SK-N-SH (cell line): Measurements from ENCODE around the gene RFX2. TPM values are rescaled to one million over a fixed set of nuclear protein-coding genes. Genes with fewer than 3 reads are reported as not detected.

ENCODE experiments used
- CTCF ChIA-PET: fragments of 300-600, 350-600 bp; formaldehyde crosslinking; extraction: SDS; loops from one replicate; lab custom pipeline; 2021; lab: Yijun Ruan, JAX
- POLR2A ChIA-PET: fragments of 350-600 bp; sonication (Branson Sonifier 250); formaldehyde crosslinking; extraction: SDS; loops from one replicate; lab custom pipeline; 2020; ENCODE audit warnings: antibody characterized with exemption, inconsistent platforms; lab: Yijun Ruan, JAX
- DNase-seq: peaks from one replicate; pipeline ENCODE4 v3.0.0; 2012
- H2AFZ ChIP-seq: fragments of 200-600 bp; sonication (generic); 2 replicates; pipeline ENCODE4 v1.8.1; 2016; ENCODE audit warnings: antibody characterized with exemption, mild to moderate bottlenecking, low read depth
- H3F3A ChIP-seq: fragments of 200-600 bp; sonication (generic); replicated peaks from 2 replicates; pipeline ENCODE3; 2016; ENCODE audit warnings: antibody characterized with exemption, mild to moderate bottlenecking; ENCODE audit not compliant: insufficient read depth
- H3K27ac ChIP-seq, 2 experiments: fragments of 200-500 bp in 1 of 2; fragments of 200-600 bp in 1 of 2; sonication (Bioruptor generic) in 1 of 2; sonication (generic), shearing (Covaris generic) in 1 of 2; 2 replicates each; pipeline versions ENCODE4 v1.5.1 to v1.6.1; 2014 to 2016; ENCODE audit warnings: low read depth in 2 of 2, inconsistent platforms in 1 of 2, low read length in 1 of 2, mild to moderate bottlenecking in 1 of 2, mixed read lengths in 1 of 2
- H3K27me3 ChIP-seq: fragments of 200-600 bp; sonication (generic), shearing (Covaris generic); 2 replicates; pipeline ENCODE4 v1.6.1; 2016; ENCODE audit warnings: mixed run types; ENCODE audit not compliant: insufficient read depth
- H3K36me3 ChIP-seq, 2 experiments: fragments of 200-500 bp in 1 of 2; fragments of 200-600 bp in 1 of 2; sonication (Bioruptor generic) in 1 of 2; sonication (generic) in 1 of 2; replicated peaks in 1 of 2; 2 replicates each; pipeline versions ENCODE3 to v1.5.1; 2014 to 2016; ENCODE audit warnings: low read length in 1 of 2, mild to moderate bottlenecking in 1 of 2; ENCODE audit not compliant: insufficient read depth in 2 of 2, control insufficient read depth in 1 of 2
- H3K4me1 ChIP-seq, 2 experiments: fragments of 200-500 bp in 1 of 2; fragments of 200-600 bp in 1 of 2; sonication (Bioruptor generic) in 1 of 2; sonication (generic), shearing (Covaris generic) in 1 of 2; 2 replicates each; pipeline versions ENCODE4 v1.5.1 to v1.6.1; 2014 to 2016; ENCODE audit warnings: low read depth in 1 of 2, low read length in 1 of 2, mixed run types in 1 of 2; ENCODE audit not compliant: insufficient read depth in 2 of 2, control insufficient read depth in 1 of 2
- H3K4me2 ChIP-seq: fragments of 200-600 bp; sonication (generic), shearing (Covaris generic); 2 replicates; pipeline ENCODE4 v1.6.1; 2017; ENCODE audit warnings: mixed run types
- H3K4me3 ChIP-seq, 2 experiments: fragments of 200-500 bp in 1 of 2; fragments of 200-600 bp in 1 of 2; sonication (Bioruptor generic) in 1 of 2; sonication (generic), shearing (Covaris generic) in 1 of 2; 2 replicates each; pipeline versions ENCODE4 v1.5.1 to v1.8.1; 2014 to 2016; ENCODE audit warnings: low read depth in 2 of 2, inconsistent platforms in 1 of 2, low read length in 1 of 2, mild to moderate bottlenecking in 1 of 2, mixed read lengths in 1 of 2, moderate library complexity in 1 of 2
- H3K79me2 ChIP-seq: fragments of 200-600 bp; sonication (generic); 2 replicates; pipeline ENCODE4 v1.8.1; 2017; ENCODE audit warnings: mild to moderate bottlenecking; ENCODE audit not compliant: insufficient read depth
- H3K9ac ChIP-seq: fragments of 200-600 bp; sonication (generic); 2 replicates; pipeline ENCODE4 v1.6.1; 2017; ENCODE audit warnings: mixed run types
- H3K9me2 ChIP-seq: fragments of 200-600 bp; sonication (generic); 2 replicates; pipeline ENCODE4 v1.6.1; 2017; ENCODE audit warnings: mixed run types
- H3K9me3 ChIP-seq: fragments of 200-600 bp; sonication (generic); 2 replicates; pipeline ENCODE4 v1.6.1; 2017; ENCODE audit warnings: mixed run types, mild to moderate bottlenecking, moderate library complexity
- H4K20me1 ChIP-seq: fragments of 200-600 bp; sonication (generic); 2 replicates; pipeline ENCODE4 v1.6.1; 2017; ENCODE audit warnings: mild to moderate bottlenecking, mixed run types; ENCODE audit not compliant: insufficient read depth
- CHD2 ChIP-seq: fragments of 150-350 bp; IDR thresholded peaks from 2 replicates; pipeline ENCODE4 v1.6.1; 2018; ENCODE audit warnings: low read length; ENCODE audit not compliant: partially characterized antibody
- ELF1 ChIP-seq: IDR thresholded peaks from 2 replicates; pipeline ENCODE4 v1.4.0; 2012
- EP300 ChIP-seq, 2 experiments: IDR thresholded peaks; 2 replicates each; pipeline versions ENCODE4 v1.4.0 to v1.6.1; 2012; ENCODE audit warnings: borderline replicate concordance in 1 of 2, low read depth in 1 of 2, low read length in 1 of 2
- FOXJ3 ChIP-seq: sonication (generic); formaldehyde crosslinking; IDR thresholded peaks from 2 replicates; pipeline ENCODE4 v1.5.1; 2020; ENCODE audit warnings: mild to moderate bottlenecking, missing genetic modification reagents
- GATA2 ChIP-seq: sonication (generic); formaldehyde crosslinking; IDR thresholded peaks from 2 replicates; pipeline ENCODE4 v1.5.0; 2020; ENCODE audit warnings: mild to moderate bottlenecking, missing genetic modification reagents
- JUND ChIP-seq: IDR thresholded peaks from 2 replicates; pipeline ENCODE4 v1.4.0; 2012
- MEF2A ChIP-seq: IDR thresholded peaks from 2 replicates; pipeline ENCODE4 v1.4.0; 2012; ENCODE audit warnings: low read depth, borderline replicate concordance
- MXI1 ChIP-seq: IDR thresholded peaks from 2 replicates; pipeline ENCODE4 v1.6.1; 2012; ENCODE audit warnings: mild to moderate bottlenecking, low read depth, low read length, improper control_type of control experiment
- RAD21 ChIP-seq: IDR thresholded peaks from 2 replicates; pipeline ENCODE4 v1.6.1; 2012; ENCODE audit warnings: mild to moderate bottlenecking, low read length
- RFX5 ChIP-seq: IDR thresholded peaks from 2 replicates; pipeline ENCODE4 v1.6.1; 2012; ENCODE audit warnings: mild to moderate bottlenecking, improper control_type of control experiment, low read length
- SMC3 ChIP-seq: IDR thresholded peaks from 2 replicates; pipeline ENCODE4 v1.6.1; 2012; ENCODE audit warnings: low read depth, low read length, improper control_type of control experiment
- TCF12 ChIP-seq: IDR thresholded peaks from 2 replicates; pipeline ENCODE4 v1.4.0; 2012
- ZBTB33 ChIP-seq: IDR thresholded peaks from 2 replicates; pipeline ENCODE4 v1.4.0; 2012; ENCODE audit warnings: low read depth, borderline replicate concordance
- WGBS: methylation state at CpG from one replicate; pipeline ENCODE4 v1.1.6; 2017; ENCODE audit warnings: low lambda C conversion rate; 5-methylcytosine and 5-hydroxymethylcytosine counted together
- polyA plus RNA-seq, 3 experiments: library from polyadenylated mRNA; depleted of rRNA; stranded (reverse); fragments of >200 nt; gene quantifications; 2 replicates each; pipeline ENCODE4 v1.2.3, GENCODE V29; 2012
- TF ChIP-seq, protein P1 (sequence below): IDR thresholded peaks from 2 replicates; pipeline ENCODE4 v1.4.0; 2012; ENCODE audit warnings: low read depth
- TF ChIP-seq, protein P2 (sequence below): fragments of 150-350 bp; IDR thresholded peaks from 2 replicates; pipeline ENCODE4 v1.6.1; 2016; ENCODE audit warnings: mild to moderate bottlenecking, low read depth, low read length
- TF ChIP-seq, protein P3 (sequence below): fragments of 200-600 bp; sonication (generic); IDR thresholded peaks from 2 replicates; pipeline ENCODE4 v1.6.1; 2017; ENCODE audit warnings: antibody characterized with exemption, mild to moderate bottlenecking, moderate library complexity

Gene RFX2
- polyA plus RNA-seq, 1 of the 3 experiments (the other 2 are of a cell fraction), result 12.6 TPM

GRCh38 chr19:6021878-6022569 is 88.3 kb downstream of the RFX2 start:
- Histone ChIP-seq H3K9ac (no peak overlapping the region; the same call in 1 of the 2 replicates), H3K36me3 (peaks cover 3% of the 10 kb centered on the region in 2 experiments), H3K4me1 (peaks cover 6 to 10% of the 10 kb centered on the region in 2 experiments; a peak in 3 of 4 replicates), H3K79me2 (no peaks in the 10 kb centered on the region), H2AFZ (no peak overlapping the region), H3K9me3 (no peaks in the 10 kb centered on the region), H3K9me2 (no peaks in the 10 kb centered on the region), H3K4me3 (peak overlapping the region in 1 of 2 experiments; percentile 39; a peak in 1 of 4 replicates), H3F3A (peaks cover 20% of the 10 kb centered on the region), H3K27me3 (no peaks in the 10 kb centered on the region), H3K27ac (peak overlapping the region in 1 of 2 experiments; percentile 85; a peak in 1 of 4 replicates), H4K20me1 (no peaks in the 10 kb centered on the region), H3K4me2 (no peak overlapping the region)
- POLR2A ChIA-PET, result interaction anchor here (0.8 to 1.7 kb wide), 4 partner anchors 34 to 194 kb away, joined by 3 to 7 read pairs (median 3); no protein-coding TSS in a partner anchor
- TF ChIP-seq GATA2, result no peak
- TF ChIP-seq, protein P1, sequence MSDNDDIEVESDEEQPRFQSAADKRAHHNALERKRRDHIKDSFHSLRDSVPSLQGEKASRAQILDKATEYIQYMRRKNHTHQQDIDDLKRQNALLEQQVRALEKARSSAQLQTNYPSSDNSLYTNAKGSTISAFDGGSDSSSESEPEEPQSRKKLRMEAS, result no peak
- TF ChIP-seq, protein P2, sequence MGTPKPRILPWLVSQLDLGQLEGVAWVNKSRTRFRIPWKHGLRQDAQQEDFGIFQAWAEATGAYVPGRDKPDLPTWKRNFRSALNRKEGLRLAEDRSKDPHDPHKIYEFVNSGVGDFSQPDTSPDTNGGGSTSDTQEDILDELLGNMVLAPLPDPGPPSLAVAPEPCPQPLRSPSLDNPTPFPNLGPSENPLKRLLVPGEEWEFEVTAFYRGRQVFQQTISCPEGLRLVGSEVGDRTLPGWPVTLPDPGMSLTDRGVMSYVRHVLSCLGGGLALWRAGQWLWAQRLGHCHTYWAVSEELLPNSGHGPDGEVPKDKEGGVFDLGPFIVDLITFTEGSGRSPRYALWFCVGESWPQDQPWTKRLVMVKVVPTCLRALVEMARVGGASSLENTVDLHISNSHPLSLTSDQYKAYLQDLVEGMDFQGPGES, result no peak
- TF ChIP-seq TCF12, result no peak
- no peak for TF ChIP-seq MEF2A
- peak; percentile 92 for TF ChIP-seq SMC3
- TF ChIP-seq MXI1, result 0 out of 2 replicates have a peak, but pooled peaks have one; percentile 24
- no peak for TF ChIP-seq RFX5
- TF ChIP-seq CHD2, result peak; percentile 47
- TF ChIP-seq FOXJ3 (CRISPR knock-in tag), result 0 out of 2 replicates have a peak, but pooled peaks have one; percentile 14
- no peak for TF ChIP-seq ZBTB33
- peak; percentile 94 for TF ChIP-seq RAD21
- TF ChIP-seq ELF1, result no peak
- TF ChIP-seq, protein P3, sequence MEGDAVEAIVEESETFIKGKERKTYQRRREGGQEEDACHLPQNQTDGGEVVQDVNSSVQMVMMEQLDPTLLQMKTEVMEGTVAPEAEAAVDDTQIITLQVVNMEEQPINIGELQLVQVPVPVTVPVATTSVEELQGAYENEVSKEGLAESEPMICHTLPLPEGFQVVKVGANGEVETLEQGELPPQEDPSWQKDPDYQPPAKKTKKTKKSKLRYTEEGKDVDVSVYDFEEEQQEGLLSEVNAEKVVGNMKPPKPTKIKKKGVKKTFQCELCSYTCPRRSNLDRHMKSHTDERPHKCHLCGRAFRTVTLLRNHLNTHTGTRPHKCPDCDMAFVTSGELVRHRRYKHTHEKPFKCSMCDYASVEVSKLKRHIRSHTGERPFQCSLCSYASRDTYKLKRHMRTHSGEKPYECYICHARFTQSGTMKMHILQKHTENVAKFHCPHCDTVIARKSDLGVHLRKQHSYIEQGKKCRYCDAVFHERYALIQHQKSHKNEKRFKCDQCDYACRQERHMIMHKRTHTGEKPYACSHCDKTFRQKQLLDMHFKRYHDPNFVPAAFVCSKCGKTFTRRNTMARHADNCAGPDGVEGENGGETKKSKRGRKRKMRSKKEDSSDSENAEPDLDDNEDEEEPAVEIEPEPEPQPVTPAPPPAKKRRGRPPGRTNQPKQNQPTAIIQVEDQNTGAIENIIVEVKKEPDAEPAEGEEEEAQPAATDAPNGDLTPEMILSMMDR, result peak; percentile 74
- TF ChIP-seq EP300 (IDR thresholded peaks at IDR 0.05; ENCODE audit: borderline replicate concordance in 1 of 2, low read depth in 1 of 2, low read length in 1 of 2), result no peak
- TF ChIP-seq JUND, result no peak
- 75% methylated on average over 28 of the region's 29 CpGs for WGBS
- DNase-seq, result peak; percentile 92
- CTCF ChIA-PET, result interaction anchor here (0.5 to 9.1 kb wide), 56 partner anchors 9 to 249 kb away, joined by 3 to 448 read pairs (median 7); partner anchors contain the start of genes DUS3L, NRTN and RANBP3
